Measurements from ENCODE around the gene NOXO1. TPM values are rescaled to one million over a fixed set of nuclear protein-coding genes. Genes with fewer than 3 reads are reported as not detected.

Gene NOXO1
- total and polyA plus RNA-seq, 2 donors (not counting 3 experiments of a cell fraction or from before 2014, with no cell fraction given), result 0.37 to 0.60 TPM

DNA sequence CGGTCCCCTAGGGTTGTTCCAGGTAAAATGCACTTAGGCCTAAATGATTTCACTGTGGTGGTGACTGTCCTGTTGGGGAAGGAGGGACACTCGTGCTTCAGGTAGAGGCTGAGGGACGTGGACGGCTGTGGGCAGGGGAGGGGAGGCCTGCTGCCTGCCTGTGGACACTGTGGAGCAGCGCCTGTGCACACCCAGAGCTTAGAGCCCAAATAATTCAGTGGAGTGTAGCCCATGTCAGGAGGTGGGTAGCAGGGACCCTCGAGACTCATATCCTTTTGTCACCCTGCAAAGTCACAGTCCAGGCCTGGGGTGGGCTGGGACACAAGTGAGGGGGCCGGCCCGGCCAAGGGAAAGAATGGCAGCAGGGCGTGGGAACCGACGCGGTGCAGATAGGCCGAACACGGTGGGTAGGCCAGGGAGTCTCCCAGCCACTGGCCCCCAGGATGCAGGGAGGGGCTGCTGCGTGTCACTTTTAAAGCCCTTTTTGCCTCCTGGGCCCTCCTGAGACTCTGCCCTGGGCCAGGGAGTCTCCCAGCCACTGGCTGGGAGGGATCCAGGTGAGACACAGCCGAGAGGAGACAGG is 44.7 kb upstream of the NOXO1 start:
- ChIA-PET CTCF (interaction anchor here (1.4 to 2.0 kb wide), 2 partner anchors 115 kb away, joined by 6 to 18 read pairs; no protein-coding TSS in a partner anchor), POLR2A (no interaction called here)
- intact Hi-C loops (cut with micrococcal nuclease) (no loop called here), dilution Hi-C loops (cut with MboI; ENCODE audit: extremely low pct_ligation_motif_present, low sequenced_read_pairs) (loop anchor here (25.0 kb wide), 1 partner anchor 136 kb away; the partner anchor contains the start of gene TRAF7)
- peak overlapping the region; percentile 58 for H2AFZ ChIP-seq (ENCODE audit: low read depth, low read length)
- no peaks in the 10 kb centered on the region for H3K36me3 ChIP-seq (ENCODE audit: control insufficient read depth in 2 of 2, extremely low read depth in 1 of 2, insufficient read depth in 2 of 2, low read length in 2 of 2)
- no peak overlapping the region for H3K9ac ChIP-seq (replicated peaks; ENCODE audit: extremely low read depth, insufficient read depth, low read length)
- FAIRE-seq, result no peak
- peaks cover 15% of the 10 kb centered on the region for H3K79me2 ChIP-seq (ENCODE audit: control insufficient read depth, insufficient read depth, low read length)
- no TSS peak for BruUV-seq (replicated peaks)
- TF ChIP-seq, protein P1, sequence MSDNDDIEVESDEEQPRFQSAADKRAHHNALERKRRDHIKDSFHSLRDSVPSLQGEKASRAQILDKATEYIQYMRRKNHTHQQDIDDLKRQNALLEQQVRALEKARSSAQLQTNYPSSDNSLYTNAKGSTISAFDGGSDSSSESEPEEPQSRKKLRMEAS (IDR thresholded peaks at IDR 0.05; ENCODE audit: insufficient read depth, insufficient read length), result no peak
- H3K4me1 ChIP-seq (ENCODE audit: control insufficient read depth, extremely low read depth, insufficient read depth, low read length), result peaks cover 25% of the 10 kb centered on the region
- no peak overlapping the region for H3K4me3 ChIP-seq (replicated peaks in 1 of 3; ENCODE audit: insufficient read depth in 1 of 3, low read depth in 1 of 3, low read length in 3 of 3)
- H3K9me1 ChIP-seq (replicated peaks; ENCODE audit: control insufficient read depth, extremely low read depth, insufficient read depth, low read length), result no peaks in the 10 kb centered on the region
- H3K9me3 ChIP-seq (replicated peaks; ENCODE audit: control insufficient read depth, insufficient read depth, low read length), result no peaks in the 10 kb centered on the region
- H3K27ac ChIP-seq (ENCODE audit: insufficient read depth, low read depth, low read length), result no peak overlapping the region
- DNase-seq (ENCODE audit: low read depth, low spot score), result no peak
- H3K4me2 ChIP-seq (ENCODE audit: insufficient read depth, low read length), result no peak overlapping the region
- H3K27me3 ChIP-seq (ENCODE audit: control insufficient read depth in 2 of 2, insufficient read depth in 2 of 2, low read length in 2 of 2), result no peaks in the 10 kb centered on the region
- H4K20me1 ChIP-seq (replicated peaks; ENCODE audit: control insufficient read depth, extremely low read depth, insufficient read depth, low read length), result no peaks in the 10 kb centered on the region

DNA sequence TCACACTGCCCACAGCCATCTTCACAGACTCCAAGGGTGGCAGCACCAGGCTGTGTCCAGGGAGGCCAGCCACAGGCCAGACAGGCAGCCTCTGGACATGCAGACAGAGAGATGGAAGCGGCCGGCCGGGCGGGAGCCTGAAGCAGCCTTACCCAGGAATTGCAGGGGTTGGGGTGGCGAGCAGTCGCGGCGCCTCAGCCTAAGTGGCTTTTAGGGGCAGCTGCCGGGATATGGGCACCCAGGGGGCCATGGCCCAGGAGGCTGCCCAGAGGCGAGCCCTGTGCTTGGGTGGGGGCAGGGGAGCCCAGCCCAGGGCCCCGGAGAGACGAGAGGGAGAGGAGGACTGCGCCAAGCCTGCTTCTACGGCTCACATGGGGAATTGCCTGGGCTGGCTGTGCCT is 44.0 kb upstream of the NOXO1 start:
- no peak for FAIRE-seq
- CTCF ChIA-PET, result interaction anchor here (1.4 kb wide), 1 partner anchor 115 kb away, joined by 6 read pairs; no protein-coding TSS in a partner anchor
- Histone ChIP-seq H3K4me3 (replicated peaks in 1 of 3; ENCODE audit: insufficient read depth in 1 of 3, low read depth in 1 of 3, low read length in 3 of 3) (no peak overlapping the region), H3K9ac (replicated peaks; ENCODE audit: extremely low read depth, insufficient read depth, low read length) (no peak overlapping the region), H3K9me3 (replicated peaks; ENCODE audit: control insufficient read depth, insufficient read depth, low read length) (no peaks in the 10 kb centered on the region), H3K79me2 (ENCODE audit: control insufficient read depth, insufficient read depth, low read length) (peaks cover 15% of the 10 kb centered on the region), H3K4me1 (ENCODE audit: control insufficient read depth, extremely low read depth, insufficient read depth, low read length) (peaks cover 26% of the 10 kb centered on the region), H2AFZ (ENCODE audit: low read depth, low read length) (no peak overlapping the region), H3K36me3 (ENCODE audit: control insufficient read depth in 2 of 2, extremely low read depth in 1 of 2, insufficient read depth in 2 of 2, low read length in 2 of 2) (no peaks in the 10 kb centered on the region), H3K4me2 (ENCODE audit: insufficient read depth, low read length) (no peak overlapping the region), H3K27ac (ENCODE audit: insufficient read depth, low read depth, low read length) (no peak overlapping the region), H4K20me1 (replicated peaks; ENCODE audit: control insufficient read depth, extremely low read depth, insufficient read depth, low read length) (no peaks in the 10 kb centered on the region), H3K9me1 (replicated peaks; ENCODE audit: control insufficient read depth, extremely low read depth, insufficient read depth, low read length) (no peaks in the 10 kb centered on the region), H3K27me3 (ENCODE audit: control insufficient read depth in 2 of 2, insufficient read depth in 2 of 2, low read length in 2 of 2) (peaks cover 3 to 4% of the 10 kb centered on the region in 2 experiments)
- POLR2A ChIA-PET, result no interaction called here
- BruUV-seq (replicated peaks), result no TSS peak
- dilution Hi-C loops (cut with MboI; ENCODE audit: extremely low pct_ligation_motif_present, low sequenced_read_pairs), result loop anchor here (25.0 kb wide), 1 partner anchor 137 kb away; the partner anchor contains the start of gene TRAF7
- intact Hi-C loops (cut with micrococcal nuclease), result no loop called here
- TF ChIP-seq MYC (IDR thresholded peaks at IDR 0.05; ENCODE audit: low read depth, low read length), result no peak
- TF ChIP-seq EZH2 (IDR thresholded peaks at IDR 0.05; ENCODE audit: borderline replicate concordance, low read depth, low read length, severe bottlenecking), result no peak
- TF ChIP-seq JUN (IDR thresholded peaks at IDR 0.05; ENCODE audit: borderline replicate concordance, insufficient read depth, insufficient read length, low read depth), result no peak
- no peak for TF ChIP-seq POLR2A (IDR thresholded peaks at IDR 0.05; ENCODE audit: low read depth, low read length)
- TF ChIP-seq GATA2 (IDR thresholded peaks at IDR 0.05; ENCODE audit: insufficient read depth, insufficient read length, low read depth, low read length), result no peak
- no peak for TF ChIP-seq FOS (IDR thresholded peaks at IDR 0.05; ENCODE audit: borderline replicate concordance, insufficient read depth, low read length)
- TF ChIP-seq, protein P1 (IDR thresholded peaks at IDR 0.05; ENCODE audit: insufficient read depth, insufficient read length), result no peak
- no peak for TF ChIP-seq POLR2AphosphoS5 (IDR thresholded peaks at IDR 0.05; ENCODE audit: insufficient read depth, low read depth, low read length)
- TF ChIP-seq, protein P2, sequence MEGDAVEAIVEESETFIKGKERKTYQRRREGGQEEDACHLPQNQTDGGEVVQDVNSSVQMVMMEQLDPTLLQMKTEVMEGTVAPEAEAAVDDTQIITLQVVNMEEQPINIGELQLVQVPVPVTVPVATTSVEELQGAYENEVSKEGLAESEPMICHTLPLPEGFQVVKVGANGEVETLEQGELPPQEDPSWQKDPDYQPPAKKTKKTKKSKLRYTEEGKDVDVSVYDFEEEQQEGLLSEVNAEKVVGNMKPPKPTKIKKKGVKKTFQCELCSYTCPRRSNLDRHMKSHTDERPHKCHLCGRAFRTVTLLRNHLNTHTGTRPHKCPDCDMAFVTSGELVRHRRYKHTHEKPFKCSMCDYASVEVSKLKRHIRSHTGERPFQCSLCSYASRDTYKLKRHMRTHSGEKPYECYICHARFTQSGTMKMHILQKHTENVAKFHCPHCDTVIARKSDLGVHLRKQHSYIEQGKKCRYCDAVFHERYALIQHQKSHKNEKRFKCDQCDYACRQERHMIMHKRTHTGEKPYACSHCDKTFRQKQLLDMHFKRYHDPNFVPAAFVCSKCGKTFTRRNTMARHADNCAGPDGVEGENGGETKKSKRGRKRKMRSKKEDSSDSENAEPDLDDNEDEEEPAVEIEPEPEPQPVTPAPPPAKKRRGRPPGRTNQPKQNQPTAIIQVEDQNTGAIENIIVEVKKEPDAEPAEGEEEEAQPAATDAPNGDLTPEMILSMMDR (IDR thresholded peaks at IDR 0.05; ENCODE audit: extremely low read depth in 1 of 2, insufficient read depth in 1 of 2, low read depth in 1 of 2, low read length in 2 of 2), result no peak
- no peak for DNase-seq (ENCODE audit: low read depth, low spot score)

All from endothelial cell of umbilical vein (primary cell).